Stomach smooth muscle (tissue), 2 donors: ENCODE results near the gene RFTN1.

ENCODE experiments used
- H3K27ac ChIP-seq: one replicate; pipeline ENCODE4 v1.7.0; 2013; ENCODE audit warnings: mild to moderate bottlenecking, low read length, inconsistent platforms
- H3K27me3 ChIP-seq, 2 donors: one replicate each; pipeline ENCODE4 v1.7.0; 2013; ENCODE audit warnings: low read length in 2 of 2; ENCODE audit not compliant: insufficient read depth in 2 of 2, control insufficient read depth in 1 of 2
- H3K36me3 ChIP-seq, 2 donors: one replicate each; pipeline ENCODE4 v1.7.0; 2013; ENCODE audit warnings: low read length in 2 of 2; ENCODE audit not compliant: control insufficient read depth in 2 of 2, insufficient read depth in 2 of 2
- H3K4me1 ChIP-seq: one replicate; pipeline ENCODE4 v1.7.0; 2013; ENCODE audit warnings: low read length; ENCODE audit not compliant: control insufficient read depth, insufficient read depth
- H3K4me3 ChIP-seq, 2 donors: one replicate each; pipeline ENCODE4 v1.7.0; 2013; ENCODE audit warnings: low read length in 2 of 2
- H3K9ac ChIP-seq, 2 donors: one replicate each; pipeline ENCODE4 v1.7.0; 2013; ENCODE audit warnings: low read length in 2 of 2, mild to moderate bottlenecking in 1 of 2
- H3K9me3 ChIP-seq, 2 donors: one replicate each; pipeline ENCODE4 v1.7.0; 2013; ENCODE audit warnings: low read length in 2 of 2; ENCODE audit not compliant: control insufficient read depth in 2 of 2
- donor health status: healthy.
- donor health status: Pancreatic carcinoma.

RFTN1 gene

GRCh38 chr3:16546186-16547010, 32.9 kb upstream of the RFTN1 start:
- Histone ChIP-seq H3K27me3 (peaks cover 0 to 4% of the 10 kb centered on the region in 2 donors), H3K4me3 (no peak overlapping the region), H3K9ac (no peak overlapping the region), H3K4me1 (peaks cover 6% of the 10 kb centered on the region), H3K36me3 (no peaks in the 10 kb centered on the region), H3K9me3 (no peaks in the 10 kb centered on the region), H3K27ac (no peak overlapping the region)

- no peaks in the 10 kb centered on the region for H3K9me3 ChIP-seq
- H3K27ac ChIP-seq = no peak overlapping the region
- peaks cover 4% of the 10 kb centered on the region for H3K4me1 ChIP-seq
- peaks cover 0 to 4% of the 10 kb centered on the region in 2 donors for H3K27me3 ChIP-seq
- no peak overlapping the region for H3K4me3 ChIP-seq
- no peaks in the 10 kb centered on the region for H3K36me3 ChIP-seq
- no peak overlapping the region for H3K9ac ChIP-seq
Observed at GRCh38 chr3:16545413-16546185, 32.1 kb upstream of the RFTN1 start.

- H3K36me3 ChIP-seq = no peaks in the 10 kb centered on the region
- H3K4me3 ChIP-seq = no peak overlapping the region
- H3K9me3 ChIP-seq = no peaks in the 10 kb centered on the region
- no peaks in the 10 kb centered on the region for H3K4me1 ChIP-seq
- H3K27ac ChIP-seq = no peak overlapping the region
- H3K9ac ChIP-seq = no peak overlapping the region
- H3K27me3 ChIP-seq = peaks cover 2 to 8% of the 10 kb centered on the region in 2 donors
Observed at GRCh38 chr3:16543242-16543864, 29.9 kb upstream of the RFTN1 start.

GRCh38 chr3:16538507-16538906, 25.0 kb upstream of the RFTN1 start:
- H3K9ac ChIP-seq = no peak overlapping the region
- H3K27ac ChIP-seq = no peak overlapping the region
- no peaks in the 10 kb centered on the region for H3K36me3 ChIP-seq
- H3K9me3 ChIP-seq = no peaks in the 10 kb centered on the region
- H3K4me1 ChIP-seq = no peaks in the 10 kb centered on the region
- H3K4me3 ChIP-seq = no peak overlapping the region
- peaks cover 4 to 5% of the 10 kb centered on the region in 2 donors for H3K27me3 ChIP-seq

GRCh38 chr3:16536996-16537395, 23.5 kb upstream of the RFTN1 start:
- no peak overlapping the region for H3K4me3 ChIP-seq
- H3K27ac ChIP-seq = no peak overlapping the region
- H3K9me3 ChIP-seq = no peaks in the 10 kb centered on the region
- H3K4me1 ChIP-seq = no peaks in the 10 kb centered on the region
- no peaks in the 10 kb centered on the region for H3K36me3 ChIP-seq
- no peak overlapping the region for H3K9ac ChIP-seq
- H3K27me3 ChIP-seq = peaks cover 3 to 4% of the 10 kb centered on the region in 2 donors

GRCh38 chr3:16536344-16536663, 22.8 kb upstream of the RFTN1 start:
- H3K9me3 ChIP-seq = no peaks in the 10 kb centered on the region
- H3K4me1 ChIP-seq = no peaks in the 10 kb centered on the region
- no peak overlapping the region for H3K27ac ChIP-seq
- no peaks in the 10 kb centered on the region for H3K36me3 ChIP-seq
- no peak overlapping the region for H3K9ac ChIP-seq
- H3K27me3 ChIP-seq = peaks cover 3 to 4% of the 10 kb centered on the region in 2 donors
- no peak overlapping the region for H3K4me3 ChIP-seq

- no peak overlapping the region for H3K4me3 ChIP-seq
- H3K27me3 ChIP-seq = peaks cover 3 to 4% of the 10 kb centered on the region in 2 donors
- H3K36me3 ChIP-seq = no peaks in the 10 kb centered on the region
- H3K27ac ChIP-seq = no peak overlapping the region
- H3K9ac ChIP-seq = no peak overlapping the region
- H3K4me1 ChIP-seq = no peaks in the 10 kb centered on the region
- H3K9me3 ChIP-seq = no peaks in the 10 kb centered on the region
Observed at GRCh38 chr3:16534640-16535262, 21.3 kb upstream of the RFTN1 start.

- Histone ChIP-seq H3K4me3 (no peak overlapping the region), H3K9ac (no peak overlapping the region), H3K9me3 (no peaks in the 10 kb centered on the region), H3K4me1 (no peaks in the 10 kb centered on the region), H3K27ac (no peak overlapping the region), H3K27me3 (peaks cover 3 to 4% of the 10 kb centered on the region in 2 donors), H3K36me3 (no peaks in the 10 kb centered on the region)
Observed at GRCh38 chr3:16533928-16534574, 20.6 kb upstream of the RFTN1 start.

GRCh38 chr3:16529264-16529663, 15.8 kb upstream of the RFTN1 start:
- H3K4me1 ChIP-seq = no peaks in the 10 kb centered on the region
- H3K9ac ChIP-seq = no peak overlapping the region
- no peaks in the 10 kb centered on the region for H3K27me3 ChIP-seq
- no peaks in the 10 kb centered on the region for H3K36me3 ChIP-seq
- H3K27ac ChIP-seq = no peak overlapping the region
- no peak overlapping the region for H3K4me3 ChIP-seq
- H3K9me3 ChIP-seq = no peaks in the 10 kb centered on the region

GRCh38 chr3:16528581-16528993, 15.1 kb upstream of the RFTN1 start:
- no peaks in the 10 kb centered on the region for H3K27me3 ChIP-seq
- no peaks in the 10 kb centered on the region for H3K9me3 ChIP-seq
- H3K4me3 ChIP-seq = no peak overlapping the region
- H3K27ac ChIP-seq = no peak overlapping the region
- no peaks in the 10 kb centered on the region for H3K4me1 ChIP-seq
- no peak overlapping the region for H3K9ac ChIP-seq
- no peaks in the 10 kb centered on the region for H3K36me3 ChIP-seq
